WI38 (cell line): Measurements from ENCODE around the gene KRTAP10-9.
"Not testable (repeated sequence)": the region's sequence is repeated elsewhere in the genome, so short reads cannot be mapped to it uniquely, and the experiment has no call there.

Experiments used
- H3K4me3 ChIP-seq: 2 replicates; pipeline ENCODE4 v1.5.1; 2011; ENCODE audit warnings: low read depth, mild to moderate bottlenecking, control low read depth, low read length
- CTCF ChIP-seq: IDR thresholded peaks from 2 replicates; pipeline ENCODE4 v1.5.1; 2012; ENCODE audit warnings: low read depth, mild to moderate bottlenecking, control low read depth, low read length

The KRTAP10-9 gene

GRCh38 chr21:44618909-44619308 lies 8.0 kb upstream of the KRTAP10-9 start:
- H3K4me3 ChIP-seq, result no peak overlapping the region
- no peak for TF ChIP-seq CTCF

DNA sequence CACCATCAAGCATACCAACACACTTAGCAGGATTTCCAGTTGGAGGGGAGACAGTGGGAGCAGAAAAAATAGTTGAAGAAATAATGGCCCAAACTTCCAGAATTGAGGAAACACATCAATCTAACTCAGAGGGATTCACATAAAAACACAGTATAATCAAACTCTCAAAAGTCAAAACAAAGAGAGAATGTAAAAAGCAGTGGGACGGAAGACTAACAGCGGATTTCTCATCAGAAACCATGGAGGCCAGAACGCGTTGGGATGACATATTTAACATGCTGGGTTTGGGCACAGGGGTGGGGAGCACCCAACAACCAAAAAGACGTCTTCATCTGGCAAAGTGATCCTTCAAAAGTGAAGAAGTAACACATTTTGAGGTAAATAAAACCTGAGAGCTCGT lies 7.0 kb upstream of the KRTAP10-9 start:
- no peak for TF ChIP-seq CTCF
- no peak overlapping the region for H3K4me3 ChIP-seq

DNA sequence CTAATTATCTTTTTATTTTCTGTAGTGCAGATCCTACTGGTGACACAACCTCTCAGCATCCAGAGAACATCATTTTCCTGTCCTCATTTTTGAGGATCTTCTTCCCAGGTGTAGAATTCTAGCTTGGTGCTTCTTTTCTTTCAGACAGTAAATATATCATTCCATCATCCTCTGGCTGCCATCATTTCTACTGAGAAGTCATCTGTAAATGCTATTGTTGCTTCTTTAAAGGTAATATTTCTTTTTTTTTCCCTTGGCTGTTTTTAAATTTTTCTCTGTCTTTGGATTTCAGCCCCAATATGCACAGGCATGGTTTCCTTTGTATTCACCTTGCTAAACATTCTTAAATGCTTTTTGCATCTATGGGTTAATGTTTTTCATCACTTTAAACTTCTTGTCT lies 3.3 kb upstream of the KRTAP10-9 start:
- TF ChIP-seq CTCF, result no peak
- H3K4me3 ChIP-seq, result no peak overlapping the region

- no peak overlapping the region for H3K4me3 ChIP-seq
- no peak for TF ChIP-seq CTCF
These were observed 1.1 kb upstream of the KRTAP10-9 start for GRCh38 chr21:44625756-44626155.

- no peak overlapping the region for H3K4me3 ChIP-seq
- TF ChIP-seq CTCF, result no peak
These were observed 631 bp upstream of the KRTAP10-9 start for GRCh38 chr21:44626262-44626661.

DNA sequence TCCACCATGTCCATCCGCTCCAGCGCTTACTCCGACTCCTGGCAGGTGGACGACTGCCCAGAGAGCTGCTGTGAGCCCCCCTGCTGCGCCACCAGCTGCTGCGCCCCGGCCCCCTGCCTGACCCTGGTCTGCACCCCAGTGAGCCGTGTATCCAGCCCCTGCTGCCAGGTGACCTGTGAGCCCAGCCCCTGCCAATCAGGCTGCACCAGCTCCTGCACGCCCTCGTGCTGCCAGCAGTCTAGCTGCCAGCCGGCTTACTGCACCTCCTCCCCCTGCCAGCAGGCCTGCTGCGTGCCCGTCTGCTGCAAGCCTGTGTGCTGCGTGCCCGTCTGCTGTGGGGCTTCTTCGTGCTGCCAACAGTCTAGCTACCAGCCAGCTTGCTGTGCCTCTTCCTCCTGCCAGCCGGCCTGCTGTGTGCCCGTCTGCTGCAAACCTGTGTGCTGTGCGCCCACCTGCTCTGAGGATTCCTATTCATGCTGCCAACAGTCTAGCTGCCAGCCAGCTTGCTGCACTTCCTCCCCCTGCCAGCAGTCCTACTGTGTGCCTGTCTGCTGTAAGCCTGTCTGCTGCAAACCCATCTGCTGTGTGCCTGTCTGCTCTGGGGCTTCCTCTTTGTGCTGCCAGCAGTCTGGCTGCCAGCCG lies 409 bp downstream of the KRTAP10-9 start:
- H3K4me3 ChIP-seq, result not testable (repeated sequence)

DNA sequence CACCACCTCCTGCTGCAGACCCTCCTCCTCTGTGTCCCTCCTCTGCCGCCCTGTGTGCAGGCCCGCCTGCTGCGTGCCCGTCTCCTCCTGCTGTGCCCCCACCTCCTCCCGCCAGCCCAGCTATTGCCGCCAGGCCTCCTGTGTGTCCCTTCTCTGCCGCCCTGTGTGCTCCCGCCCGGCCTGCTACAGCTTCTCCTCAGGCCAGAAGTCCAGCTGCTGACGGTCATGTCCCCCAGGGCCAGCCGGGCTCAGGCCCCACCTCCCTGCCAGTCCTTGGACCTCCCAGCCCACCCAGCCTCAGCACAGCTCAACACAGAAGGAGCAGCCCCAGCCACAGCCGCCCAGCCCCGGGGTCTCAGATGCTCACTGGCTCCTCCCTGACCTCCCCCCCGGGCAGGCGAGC lies 939 bp downstream of the KRTAP10-9 start:
- not testable (repeated sequence) for H3K4me3 ChIP-seq

- no peak overlapping the region for H3K4me3 ChIP-seq
- no peak for TF ChIP-seq CTCF
These were observed 2.0 kb downstream of the KRTAP10-9 start for GRCh38 chr21:44628707-44629391.
